ENCODE measurements around the gene MPLKIP. TPM values are rescaled to one million over a fixed set of nuclear protein-coding genes. Genes with fewer than 3 reads are reported as not detected.
"Not testable (repeated sequence)": the region's sequence is repeated elsewhere in the genome, so short reads cannot be mapped to it uniquely, and the experiment has no call there.

Gene MPLKIP
- polyA plus RNA-seq: 10 to 100 TPM; 30.5 to 33.4 TPM

DNA sequence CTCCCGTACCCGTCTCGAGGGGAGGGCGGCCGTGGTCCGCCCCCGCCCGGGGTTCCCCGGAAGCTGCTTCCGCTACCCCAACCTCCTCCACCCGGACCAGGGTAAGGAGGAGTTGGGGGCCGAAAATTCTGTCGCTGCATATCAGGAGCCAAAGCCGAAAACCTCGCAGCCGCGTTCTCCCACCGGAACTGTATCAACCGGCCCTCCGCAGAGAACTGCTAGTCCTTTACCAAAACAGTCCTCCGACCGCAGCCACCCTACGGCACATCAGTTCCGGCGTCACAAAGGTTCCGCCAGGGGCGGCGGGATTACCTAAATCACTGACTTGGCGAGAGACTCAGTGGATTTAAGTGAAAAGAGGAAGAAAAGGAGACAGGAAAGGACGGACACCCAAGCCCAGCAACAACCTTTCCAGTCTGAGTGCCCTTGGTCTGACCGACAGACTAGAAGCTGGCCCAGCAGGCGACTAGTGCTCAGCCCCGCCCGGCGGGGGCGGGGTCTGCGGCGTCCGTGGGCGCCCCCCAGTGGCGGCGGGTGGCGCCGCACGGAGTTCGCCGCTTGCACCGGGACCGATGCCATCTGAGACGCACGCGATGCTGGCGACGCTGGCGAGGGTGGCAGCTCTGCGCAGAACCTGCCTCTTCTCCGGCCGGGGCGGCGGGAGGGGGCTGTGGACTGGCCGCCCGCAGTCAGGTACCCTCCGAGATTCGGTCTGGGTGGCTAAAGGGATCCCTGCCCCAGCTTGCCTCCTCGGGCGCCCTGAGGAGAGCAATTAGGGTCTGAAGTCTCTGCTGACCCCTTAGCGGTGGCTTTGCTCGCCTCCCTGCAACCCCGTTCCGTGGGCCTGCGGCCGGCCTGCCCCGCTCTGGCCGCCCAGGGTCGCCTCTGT is at the start of gene MPLKIP, which contains the start of gene SUGCT:
TSS of gene MPLKIP (minus strand) at position 195 of the 889 bp plus-strand sequence. CDS start at position 140, 55 bp downstream.
TSS of gene SUGCT (plus strand) at position 578 of the 889 bp plus-strand sequence.
- H3K36me3 ChIP-seq (ENCODE audit: control insufficient read depth in 2 of 2, insufficient read depth in 2 of 2, low read length in 1 of 2): no peaks in the 10 kb centered on the region
- peak within 1 kb of the TSS; percentile 92 to 99 for H3K4me3 ChIP-seq (ENCODE audit: low read depth in 1 of 2, low read length in 2 of 2)
- H3K27me3 ChIP-seq (ENCODE audit: control insufficient read depth in 1 of 2, insufficient read depth in 2 of 2, low read length in 2 of 2): no peaks in the 10 kb centered on the region
- no peaks in the 10 kb centered on the region for H3K4me1 ChIP-seq (ENCODE audit: control insufficient read depth in 2 of 2, insufficient read depth in 2 of 2, low read length in 1 of 2)
- H3K9me3 ChIP-seq (ENCODE audit: control insufficient read depth in 2 of 2, insufficient read depth in 1 of 2, low read depth in 1 of 2, low read length in 1 of 2): no peaks in the 10 kb centered on the region
- peak within 1 kb of the TSS; percentile 90 to 95 for H3K27ac ChIP-seq (ENCODE audit: low read depth in 2 of 2, low read length in 1 of 2)
- WGBS, 2 donors: 0% methylated on average over 74 to 75 of the region's 75 CpGs

- H3K27me3 ChIP-seq (ENCODE audit: control insufficient read depth in 1 of 2, insufficient read depth in 2 of 2, low read length in 2 of 2): no peaks in the 10 kb centered on the region
- H3K9me3 ChIP-seq (ENCODE audit: control insufficient read depth in 2 of 2, insufficient read depth in 1 of 2, low read depth in 1 of 2, low read length in 1 of 2): no peaks in the 10 kb centered on the region
- no peaks in the 10 kb centered on the region for H3K4me1 ChIP-seq (ENCODE audit: control insufficient read depth in 2 of 2, insufficient read depth in 2 of 2, low read length in 1 of 2)
- H3K27ac ChIP-seq (ENCODE audit: low read depth in 2 of 2, low read length in 1 of 2): no peak overlapping the region
- WGBS, 2 donors: 84 to 95% methylated on average over 4 of the region's 4 CpGs
- H3K36me3 ChIP-seq (ENCODE audit: control insufficient read depth in 2 of 2, insufficient read depth in 2 of 2, low read length in 1 of 2): no peaks in the 10 kb centered on the region
- no peak overlapping the region for H3K4me3 ChIP-seq (ENCODE audit: low read depth in 1 of 2, low read length in 2 of 2)
These were observed 48.0 kb upstream of the MPLKIP start for GRCh38 chr7:40182452-40182851.

DNA sequence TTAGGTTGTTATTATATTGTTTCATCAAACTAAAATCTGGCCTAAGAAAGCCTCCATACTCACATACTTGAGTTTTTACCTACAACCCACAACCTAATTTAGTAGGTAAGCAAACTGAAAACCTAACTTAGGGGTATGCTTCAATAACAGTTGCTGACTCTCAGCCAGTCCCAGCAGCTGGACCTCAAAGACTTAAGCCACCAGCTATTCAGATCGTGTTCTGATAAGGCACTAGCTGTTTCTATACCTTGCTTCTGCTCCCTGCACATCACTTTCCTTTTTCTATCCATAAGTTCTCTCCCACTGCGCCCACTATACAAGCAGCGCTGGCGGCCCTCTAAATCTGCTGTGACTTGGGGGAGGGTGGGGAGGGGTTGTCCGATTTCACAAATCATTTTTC is 42.6 kb upstream of the MPLKIP start:
- no peaks in the 10 kb centered on the region for H3K36me3 ChIP-seq (ENCODE audit: control insufficient read depth in 2 of 2, insufficient read depth in 2 of 2, low read length in 1 of 2)
- no peak overlapping the region for H3K27ac ChIP-seq (ENCODE audit: low read depth in 2 of 2, low read length in 1 of 2)
- H3K9me3 ChIP-seq (ENCODE audit: control insufficient read depth in 2 of 2, insufficient read depth in 1 of 2, low read depth in 1 of 2, low read length in 1 of 2): no peaks in the 10 kb centered on the region
- no peaks in the 10 kb centered on the region for H3K27me3 ChIP-seq (ENCODE audit: control insufficient read depth in 1 of 2, insufficient read depth in 2 of 2, low read length in 2 of 2)
- no peak overlapping the region for H3K4me3 ChIP-seq (ENCODE audit: low read depth in 1 of 2, low read length in 2 of 2)
- H3K4me1 ChIP-seq (ENCODE audit: control insufficient read depth in 2 of 2, insufficient read depth in 2 of 2, low read length in 1 of 2): no peaks in the 10 kb centered on the region
- WGBS, 2 donors: 87 to 90% methylated on average over 5 of the region's 5 CpGs

GRCh38 chr7:40175725-40176510 is 41.5 kb upstream of the MPLKIP start:
- H3K27ac ChIP-seq (ENCODE audit: low read depth in 2 of 2, low read length in 1 of 2): no peak overlapping the region

GRCh38 chr7:40175256-40175655 is 40.8 kb upstream of the MPLKIP start:
- not testable (repeated sequence) for H3K4me3 ChIP-seq (ENCODE audit: low read depth in 1 of 2, low read length in 2 of 2); H3K36me3 ChIP-seq (ENCODE audit: control insufficient read depth in 2 of 2, insufficient read depth in 2 of 2, low read length in 1 of 2); H3K27ac ChIP-seq (ENCODE audit: low read depth in 2 of 2, low read length in 1 of 2); H3K4me1 ChIP-seq (ENCODE audit: control insufficient read depth in 2 of 2, insufficient read depth in 2 of 2, low read length in 1 of 2); H3K9me3 ChIP-seq (ENCODE audit: control insufficient read depth in 2 of 2, insufficient read depth in 1 of 2, low read depth in 1 of 2, low read length in 1 of 2); H3K27me3 ChIP-seq (ENCODE audit: control insufficient read depth in 1 of 2, insufficient read depth in 2 of 2, low read length in 2 of 2)
- WGBS, 2 donors: 91 to 94% methylated on average over 6 of the region's 6 CpGs

More at GRCh38 chr7:40175725-40176510, 41.5 kb upstream of the MPLKIP start:
- Histone ChIP-seq H3K4me3 (ENCODE audit: low read depth in 1 of 2, low read length in 2 of 2) (no peak overlapping the region), H3K36me3 (ENCODE audit: control insufficient read depth in 2 of 2, insufficient read depth in 2 of 2, low read length in 1 of 2) (no peaks in the 10 kb centered on the region), H3K27me3 (ENCODE audit: control insufficient read depth in 1 of 2, insufficient read depth in 2 of 2, low read length in 2 of 2) (no peaks in the 10 kb centered on the region), H3K4me1 (ENCODE audit: control insufficient read depth in 2 of 2, insufficient read depth in 2 of 2, low read length in 1 of 2) (no peaks in the 10 kb centered on the region), H3K9me3 (ENCODE audit: control insufficient read depth in 2 of 2, insufficient read depth in 1 of 2, low read depth in 1 of 2, low read length in 1 of 2) (no peaks in the 10 kb centered on the region)
- 84 to 91% methylated on average over 9 of the region's 9 CpGs for WGBS, 2 donors

- H3K4me3 ChIP-seq (ENCODE audit: low read depth in 1 of 2, low read length in 2 of 2); H3K27ac ChIP-seq (ENCODE audit: low read depth in 2 of 2, low read length in 1 of 2); H3K9me3 ChIP-seq (ENCODE audit: control insufficient read depth in 2 of 2, insufficient read depth in 1 of 2, low read depth in 1 of 2, low read length in 1 of 2); H3K27me3 ChIP-seq (ENCODE audit: control insufficient read depth in 1 of 2, insufficient read depth in 2 of 2, low read length in 2 of 2); H3K36me3 ChIP-seq (ENCODE audit: control insufficient read depth in 2 of 2, insufficient read depth in 2 of 2, low read length in 1 of 2); H3K4me1 ChIP-seq (ENCODE audit: control insufficient read depth in 2 of 2, insufficient read depth in 2 of 2, low read length in 1 of 2): not testable (repeated sequence)
- WGBS, 2 donors: 87 to 90% methylated on average over 13 of the region's 13 CpGs
These were observed 38.7 kb upstream of the MPLKIP start for GRCh38 chr7:40173121-40173520.

DNA sequence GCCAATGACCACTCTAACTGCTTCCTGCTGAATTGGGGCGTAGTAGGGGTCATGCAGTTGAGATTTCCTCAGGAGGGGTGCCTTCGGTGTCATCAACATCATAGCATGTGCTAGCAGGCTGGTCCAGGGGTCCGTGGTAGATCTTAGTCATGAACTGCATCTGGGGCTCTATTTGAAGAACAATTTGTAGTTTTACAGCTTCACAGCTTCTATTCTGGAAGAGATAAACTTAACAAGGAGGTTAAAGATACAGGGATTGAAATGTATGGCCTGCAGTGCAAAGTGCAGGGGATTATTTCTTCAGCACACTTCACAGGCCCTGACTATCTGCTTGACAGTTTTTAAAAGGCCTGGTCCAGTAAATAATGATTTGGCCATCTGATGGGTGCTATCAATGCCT is 33.8 kb upstream of the MPLKIP start:
- WGBS, 2 donors: 89 to 96% methylated on average over 3 of the region's 3 CpGs
- H3K4me3 ChIP-seq (ENCODE audit: low read depth in 1 of 2, low read length in 2 of 2); H3K27ac ChIP-seq (ENCODE audit: low read depth in 2 of 2, low read length in 1 of 2): not testable (repeated sequence)

GRCh38 chr7:40167291-40167690 is 32.9 kb upstream of the MPLKIP start:
- WGBS, 2 donors: 91 to 97% methylated on average over 3 of the region's 3 CpGs
- no peaks in the 10 kb centered on the region for H3K9me3 ChIP-seq (ENCODE audit: control insufficient read depth in 2 of 2, insufficient read depth in 1 of 2, low read depth in 1 of 2, low read length in 1 of 2)
- H3K4me3 ChIP-seq (ENCODE audit: low read depth in 1 of 2, low read length in 2 of 2): no peak overlapping the region
- H3K27me3 ChIP-seq (ENCODE audit: control insufficient read depth in 1 of 2, insufficient read depth in 2 of 2, low read length in 2 of 2): no peaks in the 10 kb centered on the region
- H3K4me1 ChIP-seq (ENCODE audit: control insufficient read depth in 2 of 2, insufficient read depth in 2 of 2, low read length in 1 of 2): no peaks in the 10 kb centered on the region
- H3K36me3 ChIP-seq (ENCODE audit: control insufficient read depth in 2 of 2, insufficient read depth in 2 of 2, low read length in 1 of 2): no peaks in the 10 kb centered on the region
- no peak overlapping the region for H3K27ac ChIP-seq (ENCODE audit: low read depth in 2 of 2, low read length in 1 of 2)

More for the DNA sequence above, 33.8 kb upstream of the MPLKIP start:
- not testable (repeated sequence) for H3K4me1 ChIP-seq (ENCODE audit: control insufficient read depth in 2 of 2, insufficient read depth in 2 of 2, low read length in 1 of 2); H3K27me3 ChIP-seq (ENCODE audit: control insufficient read depth in 1 of 2, insufficient read depth in 2 of 2, low read length in 2 of 2); H3K9me3 ChIP-seq (ENCODE audit: control insufficient read depth in 2 of 2, insufficient read depth in 1 of 2, low read depth in 1 of 2, low read length in 1 of 2); H3K36me3 ChIP-seq (ENCODE audit: control insufficient read depth in 2 of 2, insufficient read depth in 2 of 2, low read length in 1 of 2)

DNA sequence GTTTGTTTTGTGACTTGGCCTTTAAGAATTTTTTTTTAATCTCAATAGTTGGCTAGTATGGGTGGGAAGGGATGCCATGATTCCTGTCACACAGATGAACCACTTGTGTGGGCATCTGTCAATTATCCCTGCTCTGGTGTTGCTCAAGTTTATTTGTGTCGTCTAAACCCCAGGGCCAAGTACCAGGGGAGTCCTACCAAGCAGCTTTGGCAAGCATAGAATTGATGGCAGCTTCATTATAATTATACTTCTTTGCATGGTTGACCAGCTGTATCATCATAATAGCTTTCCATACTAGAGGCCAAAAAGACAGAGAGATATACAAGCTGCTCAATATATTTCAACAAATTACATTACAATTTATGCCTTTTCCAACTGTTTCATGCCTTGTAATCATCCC is 30.8 kb upstream of the MPLKIP start:
- H3K4me1 ChIP-seq (ENCODE audit: control insufficient read depth in 2 of 2, insufficient read depth in 2 of 2, low read length in 1 of 2): no peaks in the 10 kb centered on the region
- H3K27ac ChIP-seq (ENCODE audit: low read depth in 2 of 2, low read length in 1 of 2): no peak overlapping the region
- no peak overlapping the region for H3K4me3 ChIP-seq (ENCODE audit: low read depth in 1 of 2, low read length in 2 of 2)
- H3K27me3 ChIP-seq (ENCODE audit: control insufficient read depth in 1 of 2, insufficient read depth in 2 of 2, low read length in 2 of 2): no peaks in the 10 kb centered on the region
- no peaks in the 10 kb centered on the region for H3K36me3 ChIP-seq (ENCODE audit: control insufficient read depth in 2 of 2, insufficient read depth in 2 of 2, low read length in 1 of 2)
- 59 to 71% methylated on average over 1 of the region's 1 CpG for WGBS, 2 donors
- H3K9me3 ChIP-seq (ENCODE audit: control insufficient read depth in 2 of 2, insufficient read depth in 1 of 2, low read depth in 1 of 2, low read length in 1 of 2): no peaks in the 10 kb centered on the region
